HUES6 (cell line): Measurements from ENCODE around the gene IQGAP2.

Experiments used
- H3K27ac ChIP-seq: 2 replicates; pipeline ENCODE4 v1.7.0; 2013; ENCODE audit warnings: low read depth, mild to moderate bottlenecking, low read length, inconsistent platforms
- H3K27me3 ChIP-seq: 2 replicates; pipeline ENCODE4 v1.6.1; 2013; ENCODE audit warnings: low read length; ENCODE audit not compliant: control insufficient read depth, insufficient read depth
- H3K36me3 ChIP-seq: 2 replicates; pipeline ENCODE4 v1.6.1; 2013; ENCODE audit warnings: low read length; ENCODE audit not compliant: control insufficient read depth, insufficient read depth
- H3K4me1 ChIP-seq: 2 replicates; pipeline ENCODE4 v1.6.1; 2013; ENCODE audit warnings: low read length; ENCODE audit not compliant: control insufficient read depth, insufficient read depth
- H3K4me3 ChIP-seq: 2 replicates; pipeline ENCODE4 v1.5.1; 2013; ENCODE audit warnings: low read depth, low read length
- H3K9ac ChIP-seq: one replicate; pipeline ENCODE4 v1.6.1; 2013; ENCODE audit warnings: mild to moderate bottlenecking, low read length
- H3K9me3 ChIP-seq: 2 replicates; pipeline ENCODE4 v1.6.1; 2013; ENCODE audit warnings: low read depth, low read length; ENCODE audit not compliant: control insufficient read depth, insufficient read depth

The IQGAP2 gene

GRCh38 chr5:76690704-76691466, 287.8 kb downstream of the IQGAP2 start:
- no peaks in the 10 kb centered on the region for H3K27me3 ChIP-seq
- H3K36me3 ChIP-seq = peaks cover 8% of the 10 kb centered on the region
- H3K9ac ChIP-seq = no peak overlapping the region
- H3K27ac ChIP-seq = no peak overlapping the region
- peaks cover 5% of the 10 kb centered on the region; the same call in 1 of the 2 replicates for H3K4me1 ChIP-seq
- H3K9me3 ChIP-seq = no peaks in the 10 kb centered on the region
- H3K4me3 ChIP-seq = no peak overlapping the region

DNA sequence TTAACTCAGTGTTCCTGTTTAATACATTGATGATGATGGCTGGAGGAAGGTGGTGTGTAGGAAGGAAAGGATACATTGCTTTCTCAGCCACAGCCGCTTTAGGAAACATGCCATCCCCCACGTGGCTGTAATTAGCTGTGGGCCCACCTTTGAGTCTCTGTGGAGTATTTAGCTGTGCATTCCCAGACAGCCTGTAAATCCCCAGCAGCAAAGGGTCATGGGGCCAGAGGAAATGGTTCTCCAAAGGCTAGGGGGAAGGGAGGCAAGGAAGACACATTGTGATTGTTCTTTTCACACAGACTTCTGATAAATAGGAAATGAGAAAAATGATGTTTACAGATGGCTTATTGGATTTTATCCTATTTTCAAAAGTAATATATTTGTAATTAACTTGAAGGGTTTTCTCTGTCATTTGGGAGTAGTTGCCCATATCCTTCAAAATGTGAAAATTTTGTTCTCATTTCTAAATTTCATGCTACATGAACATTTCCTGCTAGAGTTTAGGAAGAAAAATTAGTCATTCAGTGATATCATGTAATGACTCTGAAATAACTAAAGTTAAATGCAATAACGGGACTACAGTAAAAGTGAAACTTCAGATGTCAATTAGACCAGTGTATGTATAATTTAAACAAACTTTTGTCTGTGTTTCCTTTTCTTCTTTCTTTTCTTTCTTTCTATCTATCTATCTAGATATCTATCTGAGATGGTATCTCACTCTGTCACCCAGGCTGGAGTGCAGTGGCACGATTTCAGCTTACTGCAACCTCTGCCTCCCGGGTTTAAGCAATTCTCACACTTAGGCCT, 288.6 kb downstream of the IQGAP2 start:
- H3K36me3 ChIP-seq = peaks cover 12% of the 10 kb centered on the region
- H3K9me3 ChIP-seq = no peaks in the 10 kb centered on the region
- no peaks in the 10 kb centered on the region for H3K27me3 ChIP-seq
- H3K4me1 ChIP-seq = peaks cover 5% of the 10 kb centered on the region; the same call in 1 of the 2 replicates
- H3K9ac ChIP-seq = no peak overlapping the region
- H3K27ac ChIP-seq = no peak overlapping the region
- no peak overlapping the region for H3K4me3 ChIP-seq

GRCh38 chr5:76692274-76692540, 289.1 kb downstream of the IQGAP2 start:
- Histone ChIP-seq H3K27me3 (no peaks in the 10 kb centered on the region), H3K4me3 (no peak overlapping the region), H3K9ac (no peak overlapping the region), H3K9me3 (no peaks in the 10 kb centered on the region), H3K27ac (no peak overlapping the region), H3K4me1 (peaks cover 5% of the 10 kb centered on the region; the same call in 1 of the 2 replicates), H3K36me3 (peaks cover 12% of the 10 kb centered on the region)

GRCh38 chr5:76692651-76693050, 289.6 kb downstream of the IQGAP2 start:
- H3K27ac ChIP-seq = no peak overlapping the region
- no peak overlapping the region for H3K9ac ChIP-seq
- H3K36me3 ChIP-seq = peaks cover 13% of the 10 kb centered on the region
- peaks cover 5% of the 10 kb centered on the region; the same call in 1 of the 2 replicates for H3K4me1 ChIP-seq
- H3K27me3 ChIP-seq = no peaks in the 10 kb centered on the region
- no peak overlapping the region for H3K4me3 ChIP-seq
- no peaks in the 10 kb centered on the region for H3K9me3 ChIP-seq

- Histone ChIP-seq H3K9ac (no peak overlapping the region), H3K9me3 (no peaks in the 10 kb centered on the region), H3K4me1 (peaks cover 5% of the 10 kb centered on the region; the same call in 1 of the 2 replicates), H3K36me3 (peaks cover 16% of the 10 kb centered on the region), H3K27me3 (no peaks in the 10 kb centered on the region), H3K4me3 (no peak overlapping the region), H3K27ac (no peak overlapping the region)
Observed at GRCh38 chr5:76693141-76693540, 290.1 kb downstream of the IQGAP2 start.

- Histone ChIP-seq H3K9ac (no peak overlapping the region), H3K4me3 (no peak overlapping the region), H3K27ac (no peak overlapping the region), H3K9me3 (no peaks in the 10 kb centered on the region), H3K4me1 (peaks cover 5% of the 10 kb centered on the region; the same call in 1 of the 2 replicates), H3K27me3 (no peaks in the 10 kb centered on the region), H3K36me3 (peaks cover 16% of the 10 kb centered on the region)
Observed at GRCh38 chr5:76694317-76694716, 291.2 kb downstream of the IQGAP2 start.

DNA sequence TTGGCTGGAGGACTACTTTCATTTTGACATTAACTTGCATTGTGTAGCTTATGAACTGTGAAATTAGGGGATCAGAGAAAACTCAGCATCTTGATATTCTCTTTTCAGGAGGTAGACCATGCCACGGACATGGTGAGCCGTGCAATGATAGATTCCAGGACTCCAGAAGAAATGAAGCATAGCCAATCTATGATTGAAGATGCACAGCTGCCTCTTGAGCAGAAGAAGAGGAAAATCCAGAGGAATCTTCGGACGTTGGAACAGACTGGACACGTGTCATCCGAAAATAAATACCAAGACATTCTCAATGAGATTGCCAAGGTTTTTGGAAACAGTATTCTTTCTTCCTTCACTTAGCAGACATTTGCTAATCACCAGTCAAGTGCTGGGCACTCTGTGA, 292.3 kb downstream of the IQGAP2 start:
- H3K27me3 ChIP-seq = no peaks in the 10 kb centered on the region
- H3K27ac ChIP-seq = no peak overlapping the region
- H3K9me3 ChIP-seq = no peaks in the 10 kb centered on the region
- H3K4me3 ChIP-seq = no peak overlapping the region
- peaks cover 16% of the 10 kb centered on the region for H3K36me3 ChIP-seq
- peaks cover 5% of the 10 kb centered on the region; the same call in 1 of the 2 replicates for H3K4me1 ChIP-seq
- no peak overlapping the region for H3K9ac ChIP-seq

DNA sequence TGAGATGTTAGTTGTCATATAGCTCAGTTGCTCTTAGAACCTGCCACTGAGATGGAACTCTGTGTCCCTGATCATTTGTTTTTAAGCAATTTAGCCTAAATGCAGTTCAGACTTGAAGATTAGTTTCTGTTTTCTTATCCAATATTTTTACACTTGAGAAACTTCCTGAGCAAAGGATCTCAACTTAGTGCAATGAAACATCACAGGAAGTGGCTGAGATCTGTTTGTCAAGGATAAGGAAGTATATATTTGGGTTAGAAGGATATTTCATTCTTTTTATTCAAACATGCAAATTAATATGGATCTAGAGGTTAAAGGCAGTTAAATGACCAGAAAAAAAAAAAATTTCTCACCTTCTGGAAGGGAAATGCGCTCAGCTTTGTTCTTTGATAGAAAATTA, 293.2 kb downstream of the IQGAP2 start:
- Histone ChIP-seq H3K27ac (no peak overlapping the region), H3K36me3 (peaks cover 21% of the 10 kb centered on the region), H3K4me1 (peaks cover 5% of the 10 kb centered on the region; the same call in 1 of the 2 replicates), H3K27me3 (no peaks in the 10 kb centered on the region), H3K9me3 (no peaks in the 10 kb centered on the region), H3K4me3 (no peak overlapping the region), H3K9ac (no peak overlapping the region)

DNA sequence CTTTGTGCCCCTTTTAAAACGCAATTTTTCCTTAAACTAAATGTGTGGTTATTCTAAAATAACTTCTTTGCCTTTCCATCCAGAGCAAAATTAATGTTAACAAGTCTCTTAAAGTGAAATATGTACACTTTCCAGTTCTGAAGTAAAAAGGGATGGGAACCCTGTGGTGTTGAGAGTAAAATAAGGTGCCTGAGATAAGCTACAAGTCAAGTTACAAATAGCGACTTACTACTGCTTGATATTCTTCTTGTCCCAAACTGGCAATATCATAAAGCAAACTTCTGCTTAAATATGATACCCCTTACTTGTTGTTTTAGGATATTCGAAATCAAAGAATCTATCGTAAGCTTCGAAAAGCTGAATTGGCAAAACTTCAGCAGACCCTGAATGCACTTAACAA, 294.6 kb downstream of the IQGAP2 start:
- H3K9me3 ChIP-seq = no peaks in the 10 kb centered on the region
- H3K36me3 ChIP-seq = peaks cover 28% of the 10 kb centered on the region
- no peak overlapping the region for H3K4me3 ChIP-seq
- H3K27me3 ChIP-seq = no peaks in the 10 kb centered on the region
- H3K4me1 ChIP-seq = no peaks in the 10 kb centered on the region
- H3K27ac ChIP-seq = no peak overlapping the region
- H3K9ac ChIP-seq = no peak overlapping the region

DNA sequence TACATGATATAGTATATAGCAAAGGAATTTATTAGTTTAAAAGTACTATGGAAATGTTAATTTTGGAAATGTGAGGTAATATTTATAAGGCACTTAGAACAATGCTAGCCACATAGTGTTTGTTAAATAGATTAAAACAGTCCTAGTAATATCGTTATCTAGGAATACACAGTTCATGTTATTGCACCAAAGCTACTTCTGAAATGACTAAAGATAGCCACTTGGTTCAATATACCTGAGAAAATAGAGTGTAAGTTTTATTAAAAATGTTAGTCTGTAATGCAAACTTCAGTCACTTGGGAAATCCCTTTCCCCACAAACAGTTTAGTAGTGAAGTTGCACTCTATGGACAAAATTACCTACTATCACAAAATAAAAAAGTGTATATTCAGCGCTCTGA, 297.5 kb downstream of the IQGAP2 start:
- no peak overlapping the region for H3K27ac ChIP-seq
- H3K9me3 ChIP-seq = no peaks in the 10 kb centered on the region
- peaks cover 23% of the 10 kb centered on the region for H3K36me3 ChIP-seq
- H3K9ac ChIP-seq = no peak overlapping the region
- H3K4me3 ChIP-seq = no peak overlapping the region
- no peaks in the 10 kb centered on the region for H3K4me1 ChIP-seq
- H3K27me3 ChIP-seq = no peaks in the 10 kb centered on the region

GRCh38 chr5:76701298-76701697, 298.2 kb downstream of the IQGAP2 start:
- no peaks in the 10 kb centered on the region for H3K9me3 ChIP-seq
- H3K36me3 ChIP-seq = peaks cover 18% of the 10 kb centered on the region
- H3K27ac ChIP-seq = no peak overlapping the region
- H3K9ac ChIP-seq = no peak overlapping the region
- no peak overlapping the region for H3K4me3 ChIP-seq
- no peaks in the 10 kb centered on the region for H3K27me3 ChIP-seq
- H3K4me1 ChIP-seq = no peaks in the 10 kb centered on the region
